Adipocyte (in vitro differentiated cells): ENCODE data around the gene CACNA2D2.

Experiments
- DNase-seq: peaks from one replicate; pipeline ENCODE4 v3.0.0-alpha.2; 2015; ENCODE audit warnings: low read depth
- H3K27me3 ChIP-seq: replicated peaks from 2 replicates; pipeline ENCODE4 v1.7.0; 2013; ENCODE audit warnings: mild to moderate bottlenecking, low read length, moderate library complexity; ENCODE audit not compliant: control insufficient read depth, insufficient read depth
- H3K36me3 ChIP-seq: 2 replicates; pipeline ENCODE4 v1.7.0; 2013; ENCODE audit warnings: low read length, mild to moderate bottlenecking, moderate library complexity; ENCODE audit not compliant: control insufficient read depth, insufficient read depth, severe bottlenecking
- H3K4me1 ChIP-seq: 2 replicates; pipeline ENCODE4 v1.7.0; 2013; ENCODE audit warnings: mild to moderate bottlenecking, low read length, moderate library complexity; ENCODE audit not compliant: control insufficient read depth, insufficient read depth
- H3K4me3 ChIP-seq: 2 replicates; pipeline ENCODE4 v1.7.0; 2013; ENCODE audit warnings: mild to moderate bottlenecking, low read length, moderate library complexity
- H3K9ac ChIP-seq: 2 replicates; pipeline ENCODE4 v1.7.0; 2013; ENCODE audit warnings: mild to moderate bottlenecking, low read length, moderate library complexity
- H3K9me3 ChIP-seq: 2 replicates; pipeline ENCODE4 v1.7.0; 2013; ENCODE audit warnings: mild to moderate bottlenecking, low read length, moderate library complexity; ENCODE audit not compliant: control insufficient read depth

The CACNA2D2 gene

DNA sequence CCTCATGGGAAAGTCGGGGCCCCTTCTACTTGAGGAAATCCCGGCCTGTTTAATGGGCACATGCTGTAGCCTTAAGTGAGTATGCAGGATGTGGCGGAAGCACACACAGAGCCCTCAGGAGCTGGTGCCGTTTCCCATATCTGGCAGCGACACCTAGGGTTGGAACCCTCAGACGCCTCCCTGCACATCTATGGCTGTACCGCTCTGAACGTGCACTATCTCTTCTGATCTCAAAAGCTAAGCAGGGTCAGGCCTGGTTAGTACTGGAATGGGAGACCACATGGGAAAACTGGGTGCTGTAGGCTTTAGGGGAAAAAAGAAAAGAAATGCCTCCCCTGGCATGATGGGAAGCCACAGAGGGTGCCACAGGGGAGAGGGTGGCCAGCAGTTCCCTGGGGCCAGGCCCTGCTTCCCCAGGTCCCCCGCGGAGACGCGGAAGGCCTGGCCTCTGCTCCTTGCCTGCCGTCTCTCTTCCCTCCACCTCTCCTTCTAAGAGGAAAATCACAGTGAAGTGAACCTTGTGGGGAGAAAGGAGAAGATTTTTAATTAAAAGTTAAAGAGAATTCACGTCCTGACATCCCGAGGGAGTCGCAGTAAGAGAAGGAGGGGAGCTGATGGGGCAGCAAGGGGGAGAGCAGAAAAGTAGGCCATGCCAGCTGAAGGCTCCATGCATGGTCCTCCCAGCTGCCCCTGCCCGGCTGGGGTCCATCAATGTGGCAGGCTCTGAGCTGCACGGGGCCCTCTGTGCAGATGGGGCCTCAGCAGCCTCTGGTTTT is 83.7 kb downstream of the CACNA2D2 start:
- Histone ChIP-seq H3K9me3 (peaks cover 4% of the 10 kb centered on the region), H3K4me1 (no peaks in the 10 kb centered on the region), H3K27me3 (peaks cover 26% of the 10 kb centered on the region), H3K4me3 (no peak overlapping the region), H3K36me3 (no peaks in the 10 kb centered on the region), H3K9ac (no peak overlapping the region)
- DNase-seq, result no peak

DNA sequence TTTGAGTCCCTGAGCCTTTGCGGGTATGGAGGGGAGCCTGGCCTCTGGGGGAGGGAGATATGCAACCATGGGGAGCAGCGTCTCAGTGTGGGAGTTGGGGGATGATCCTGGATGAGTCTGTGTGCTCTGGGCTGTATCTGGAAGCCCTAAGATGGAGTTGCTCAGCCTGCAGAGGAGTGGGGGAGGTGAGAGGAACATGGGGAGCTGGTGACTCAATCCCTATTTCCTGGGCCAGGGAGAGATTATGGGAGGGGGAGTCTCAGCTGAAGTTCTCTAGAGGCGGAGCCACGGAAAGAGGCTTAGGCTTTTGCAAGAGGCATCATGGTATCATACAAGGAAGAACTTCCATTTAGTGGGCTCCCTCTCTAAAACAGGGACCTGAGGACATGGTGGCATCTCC is 84.6 kb downstream of the CACNA2D2 start:
- no peaks in the 10 kb centered on the region for H3K4me1 ChIP-seq
- no peak overlapping the region for H3K4me3 ChIP-seq
- DNase-seq, result no peak
- no peaks in the 10 kb centered on the region for H3K36me3 ChIP-seq
- H3K9ac ChIP-seq, result no peak overlapping the region
- H3K27me3 ChIP-seq, result peaks cover 26% of the 10 kb centered on the region
- H3K9me3 ChIP-seq, result peaks cover 4% of the 10 kb centered on the region

DNA sequence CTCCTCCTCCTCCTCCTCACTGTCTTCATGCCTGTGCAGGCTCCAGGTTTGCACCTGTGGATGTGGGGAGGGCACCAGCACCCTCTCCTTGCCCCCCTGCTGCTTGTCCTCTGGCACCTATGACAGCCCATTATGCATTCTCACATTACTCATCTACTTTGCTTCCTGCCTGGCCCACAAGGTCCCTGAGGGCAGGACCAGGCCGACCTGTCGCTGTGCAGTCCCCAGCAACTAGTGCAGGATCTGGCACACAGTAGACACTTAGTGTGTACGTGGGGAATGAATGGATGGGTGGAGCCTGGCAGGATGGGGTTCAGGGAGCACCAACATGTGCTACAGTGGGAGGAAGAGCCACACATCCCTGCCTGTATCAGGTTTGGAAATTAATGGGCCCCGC is 85.8 kb downstream of the CACNA2D2 start:
- Histone ChIP-seq H3K9ac (no peak overlapping the region), H3K4me1 (no peaks in the 10 kb centered on the region), H3K9me3 (peaks cover 4% of the 10 kb centered on the region), H3K27me3 (peaks cover 23% of the 10 kb centered on the region), H3K36me3 (no peaks in the 10 kb centered on the region), H3K4me3 (no peak overlapping the region)
- DNase-seq, result no peak

DNA sequence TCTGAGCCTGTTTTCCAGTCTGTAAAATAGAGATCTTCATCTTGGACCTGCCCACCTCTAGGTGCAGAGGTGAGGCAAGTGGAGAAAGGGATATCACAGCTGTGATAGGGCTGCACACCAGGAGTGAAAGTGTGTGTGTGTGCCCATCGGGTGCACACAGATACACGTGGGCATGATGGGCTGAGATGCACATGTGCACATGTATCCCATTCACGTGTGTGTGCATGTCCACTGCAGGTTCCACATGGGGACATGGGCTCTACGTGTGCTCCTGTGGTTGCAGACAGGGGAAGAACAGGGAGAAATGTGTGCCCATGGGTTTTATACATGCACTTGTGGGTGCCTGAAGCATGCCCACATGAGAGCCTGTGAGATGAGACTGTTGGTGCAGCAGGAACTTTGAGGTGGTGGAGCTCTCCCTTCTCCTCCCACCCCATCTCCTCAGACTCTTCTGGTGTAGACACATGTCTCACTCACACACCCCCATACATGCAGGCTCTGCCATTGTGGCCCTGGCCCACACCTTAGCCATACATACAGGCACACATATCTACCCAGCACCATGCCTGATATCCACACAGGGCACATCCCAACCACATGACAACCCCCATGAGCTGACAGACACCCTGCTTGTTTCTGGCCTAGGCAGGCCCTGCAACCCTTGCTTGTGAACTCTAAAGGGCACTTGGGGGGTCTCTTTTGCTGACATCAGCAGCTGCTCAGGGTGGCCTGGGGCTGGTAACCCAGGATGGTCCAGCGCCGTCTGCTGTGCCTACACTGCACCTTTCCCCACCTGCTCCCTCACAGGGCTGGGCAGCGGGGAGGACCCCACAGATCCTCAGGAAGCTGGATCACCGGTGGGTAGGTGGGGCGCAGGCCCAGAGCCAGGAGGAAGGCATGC is 86.4 kb downstream of the CACNA2D2 start:
- Histone ChIP-seq H3K9me3 (peaks cover 4% of the 10 kb centered on the region), H3K27me3 (peaks cover 21% of the 10 kb centered on the region), H3K4me1 (no peaks in the 10 kb centered on the region), H3K36me3 (no peaks in the 10 kb centered on the region), H3K4me3 (no peak overlapping the region), H3K9ac (no peak overlapping the region)
- DNase-seq, result no peak

DNA sequence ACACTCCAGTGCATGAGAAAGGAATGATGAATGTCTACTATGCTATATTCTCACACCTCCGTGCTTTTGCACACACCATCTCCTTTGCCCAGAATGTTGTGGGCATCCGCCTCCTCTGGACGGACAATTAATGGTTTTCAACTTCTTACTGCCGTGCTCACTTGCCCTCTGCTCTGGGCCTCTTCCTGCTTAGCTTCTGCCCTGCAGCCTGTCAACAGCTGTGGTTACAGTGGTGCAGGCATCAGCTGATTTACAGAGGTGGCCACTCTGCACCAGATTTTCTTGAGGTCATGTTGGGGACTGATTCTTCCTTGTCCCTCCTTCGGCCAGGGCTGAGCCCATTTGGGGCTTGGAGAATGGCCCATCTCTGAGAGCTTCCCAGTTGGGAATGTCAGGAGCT is 87.6 kb downstream of the CACNA2D2 start:
- Histone ChIP-seq H3K9me3 (peaks cover 4% of the 10 kb centered on the region), H3K36me3 (no peaks in the 10 kb centered on the region), H3K9ac (no peak overlapping the region), H3K27me3 (peaks cover 29% of the 10 kb centered on the region), H3K4me1 (no peaks in the 10 kb centered on the region), H3K4me3 (no peak overlapping the region)
- peak; percentile 8 for DNase-seq

DNA sequence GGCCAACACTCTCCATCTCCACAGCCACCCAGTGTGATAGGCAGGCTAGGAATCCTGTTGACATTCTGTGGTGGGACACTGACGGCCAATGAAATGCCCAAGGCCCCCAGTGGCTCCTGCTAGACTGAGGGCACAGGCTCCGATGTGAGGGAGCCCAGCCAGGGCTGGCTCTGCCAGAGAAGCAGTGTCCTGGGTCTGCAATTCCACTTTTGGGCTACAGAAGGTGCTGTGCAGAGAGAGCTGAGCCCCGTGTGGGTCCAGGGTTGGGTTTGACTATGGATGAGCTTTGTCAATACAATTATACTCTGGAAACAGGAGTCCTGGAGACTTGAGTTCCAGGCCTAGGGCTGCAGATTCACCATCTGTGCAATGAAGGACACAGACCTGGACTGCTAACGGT is 88.4 kb downstream of the CACNA2D2 start:
- H3K9me3 ChIP-seq, result peaks cover 4% of the 10 kb centered on the region
- no peak overlapping the region for H3K4me3 ChIP-seq
- no peaks in the 10 kb centered on the region for H3K4me1 ChIP-seq
- DNase-seq, result no peak
- no peaks in the 10 kb centered on the region for H3K36me3 ChIP-seq
- H3K27me3 ChIP-seq, result peaks cover 36% of the 10 kb centered on the region
- H3K9ac ChIP-seq, result no peak overlapping the region

DNA sequence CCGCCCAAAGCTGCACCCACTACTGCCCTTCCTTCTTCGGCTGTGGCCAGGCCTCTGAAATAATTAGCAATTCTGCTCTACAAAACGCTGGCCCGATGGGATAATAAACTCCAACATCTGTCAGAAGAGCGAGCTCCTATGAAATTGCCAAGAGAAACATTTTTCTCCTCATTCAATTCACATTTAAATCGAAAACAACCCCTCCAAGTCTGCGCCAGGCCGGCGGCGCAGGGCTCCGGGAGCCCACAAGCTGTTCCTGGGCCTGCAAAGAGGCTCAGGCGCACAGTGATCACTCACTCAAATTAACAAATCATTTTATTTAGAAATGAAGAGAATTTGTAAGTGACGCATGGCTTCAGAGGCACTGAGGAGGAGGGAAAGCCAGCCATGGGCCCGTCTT is 88.8 kb downstream of the CACNA2D2 start:
- Histone ChIP-seq H3K4me1 (no peaks in the 10 kb centered on the region), H3K36me3 (no peaks in the 10 kb centered on the region), H3K9me3 (peaks cover 4% of the 10 kb centered on the region), H3K9ac (no peak overlapping the region), H3K27me3 (peaks cover 40% of the 10 kb centered on the region), H3K4me3 (no peak overlapping the region)
- no peak for DNase-seq

DNA sequence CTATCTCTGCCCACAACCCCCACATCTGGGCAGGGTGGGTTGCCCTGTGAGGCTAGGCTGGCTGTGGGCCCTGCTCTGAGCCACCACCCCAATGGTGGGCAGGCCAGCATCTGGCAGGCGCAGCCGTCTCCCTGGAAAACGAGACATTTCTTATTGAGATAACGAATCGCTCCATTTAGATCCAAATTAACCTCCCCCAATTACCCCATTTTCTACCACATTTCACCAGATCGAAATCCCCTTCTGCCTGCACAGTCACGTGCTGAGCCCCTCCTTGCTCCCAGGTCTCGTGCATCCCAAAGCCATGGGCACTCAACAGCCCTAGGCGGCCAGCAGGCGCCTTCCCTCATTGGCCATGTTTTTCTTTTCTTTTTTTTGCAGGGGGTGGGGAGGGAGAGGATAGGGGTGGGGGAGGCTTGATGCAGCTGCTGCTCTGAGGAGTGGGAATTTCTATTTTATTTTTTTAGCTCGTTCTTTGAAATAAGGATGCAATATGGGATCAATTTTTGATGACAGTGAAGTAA is 91.1 kb downstream of the CACNA2D2 start:
- no peak for DNase-seq
- Histone ChIP-seq H3K4me1 (no peaks in the 10 kb centered on the region), H3K36me3 (no peaks in the 10 kb centered on the region), H3K9me3 (peaks cover 4% of the 10 kb centered on the region), H3K9ac (no peak overlapping the region), H3K27me3 (peaks cover 57% of the 10 kb centered on the region), H3K4me3 (no peak overlapping the region)

DNA sequence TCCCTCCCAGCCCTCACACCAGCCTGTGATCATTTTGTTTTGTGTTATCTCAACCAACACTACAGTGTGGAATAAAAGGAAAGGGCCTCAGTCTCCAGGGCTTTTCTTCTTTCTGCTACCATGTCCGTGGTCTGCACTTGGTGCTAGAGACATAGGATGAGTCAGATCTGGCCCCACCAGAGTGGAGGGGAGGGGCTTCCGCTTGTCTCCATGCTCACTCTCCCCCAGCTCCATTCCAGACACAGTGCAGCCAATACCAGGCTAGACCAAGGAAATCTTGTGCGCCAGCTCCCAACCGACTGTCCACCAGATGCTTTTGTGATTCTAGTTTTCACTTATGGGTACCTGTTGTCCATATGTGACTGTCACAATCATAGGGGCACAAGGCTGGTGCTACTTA is 92.2 kb downstream of the CACNA2D2 start:
- Histone ChIP-seq H3K36me3 (no peaks in the 10 kb centered on the region), H3K4me3 (no peak overlapping the region), H3K9me3 (peaks cover 4% of the 10 kb centered on the region), H3K27me3 (peaks cover 60% of the 10 kb centered on the region), H3K4me1 (no peaks in the 10 kb centered on the region), H3K9ac (no peak overlapping the region)
- no peak for DNase-seq

DNA sequence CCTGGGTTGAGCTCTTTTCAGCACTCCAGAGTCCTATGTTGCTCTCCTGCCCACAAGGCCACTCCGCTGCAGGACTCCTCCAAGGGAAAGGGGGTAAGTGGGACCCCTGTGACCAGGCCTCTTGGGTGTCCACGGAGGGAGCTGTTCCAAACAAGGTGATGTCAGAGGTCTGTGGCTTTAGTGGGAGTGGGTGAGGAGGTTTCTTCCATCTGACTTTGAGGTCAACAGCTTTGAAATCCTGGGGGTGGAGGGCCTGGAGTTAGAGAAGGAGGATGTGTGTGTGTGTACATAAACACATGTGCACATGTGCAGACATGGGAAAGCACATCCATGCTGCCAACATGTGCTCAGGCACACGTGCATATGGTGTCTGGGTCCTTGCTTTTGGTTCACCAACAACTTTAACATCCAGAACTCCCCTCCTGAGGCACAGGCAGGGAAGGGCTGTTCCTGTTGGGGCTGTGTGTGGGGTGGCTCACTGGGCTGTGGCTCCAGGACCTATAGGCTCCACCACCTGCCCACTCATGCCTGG is 92.8 kb downstream of the CACNA2D2 start:
- H3K27me3 ChIP-seq, result peaks cover 60% of the 10 kb centered on the region
- peaks cover 4% of the 10 kb centered on the region for H3K9me3 ChIP-seq
- H3K36me3 ChIP-seq, result no peaks in the 10 kb centered on the region
- no peak overlapping the region for H3K9ac ChIP-seq
- no peaks in the 10 kb centered on the region for H3K4me1 ChIP-seq
- H3K4me3 ChIP-seq, result no peak overlapping the region
- no peak for DNase-seq

DNA sequence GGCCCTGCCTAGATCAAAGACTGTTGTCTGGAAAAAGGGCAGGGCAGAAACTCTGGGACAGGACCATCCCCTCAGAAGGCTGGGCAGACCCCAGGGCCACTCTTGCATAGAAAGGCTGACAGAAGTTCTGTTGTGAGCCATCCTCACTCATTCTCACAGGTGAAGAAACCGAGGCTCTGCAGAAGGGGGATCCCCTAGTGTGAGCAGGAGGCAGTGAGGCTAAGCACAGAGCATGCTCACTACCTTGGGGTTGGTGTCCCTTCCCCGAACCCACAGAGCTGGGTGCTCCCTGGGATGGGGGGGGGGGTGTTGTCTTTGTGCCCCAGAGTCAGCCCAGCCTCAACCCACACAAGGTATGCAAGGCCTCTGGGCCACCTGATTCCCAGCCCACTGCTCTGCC is 93.2 kb downstream of the CACNA2D2 start:
- Histone ChIP-seq H3K4me1 (no peaks in the 10 kb centered on the region), H3K27me3 (peaks cover 58% of the 10 kb centered on the region), H3K36me3 (no peaks in the 10 kb centered on the region), H3K9ac (no peak overlapping the region), H3K9me3 (peaks cover 3% of the 10 kb centered on the region), H3K4me3 (no peak overlapping the region)
- no peak for DNase-seq
